H7 (cell line): ENCODE results near the gene S100A14. TPM values are rescaled to one million over a fixed set of nuclear protein-coding genes. Genes with fewer than 3 reads are reported as not detected.
"Not testable (repeated sequence)": the region's sequence is repeated elsewhere in the genome, so short reads cannot be mapped to it uniquely, and the experiment has no call there.

ENCODE experiments used
- DNase-seq: peaks from one replicate; pipeline ENCODE4 v3.0.0; 2012
- H3K27me3 ChIP-seq: 2 replicates; pipeline ENCODE4 v1.6.0; 2011; ENCODE audit warnings: mild to moderate bottlenecking, low read length; ENCODE audit not compliant: control insufficient read depth, insufficient read depth
- H3K36me3 ChIP-seq: replicated peaks from 2 replicates; pipeline ENCODE4 v1.5.1; 2011; ENCODE audit warnings: low read length; ENCODE audit not compliant: control insufficient read depth, insufficient read depth
- H3K4me3 ChIP-seq: 2 replicates; pipeline ENCODE4 v1.5.1; 2011; ENCODE audit warnings: low read depth, mild to moderate bottlenecking, control low read depth, low read length, moderate library complexity; ENCODE audit not compliant: insufficient read depth
- total RNA-seq: library from RNA; depleted of rRNA; stranded (reverse); fragments of >200 nt; shearing (Covaris generic); gene quantifications from 2 replicates; pipeline ENCODE4 v1.2.3, GENCODE V29; 2014

Gene S100A14
- total RNA-seq, 1 experiment from 2014 or later = 1.8 TPM

DNA sequence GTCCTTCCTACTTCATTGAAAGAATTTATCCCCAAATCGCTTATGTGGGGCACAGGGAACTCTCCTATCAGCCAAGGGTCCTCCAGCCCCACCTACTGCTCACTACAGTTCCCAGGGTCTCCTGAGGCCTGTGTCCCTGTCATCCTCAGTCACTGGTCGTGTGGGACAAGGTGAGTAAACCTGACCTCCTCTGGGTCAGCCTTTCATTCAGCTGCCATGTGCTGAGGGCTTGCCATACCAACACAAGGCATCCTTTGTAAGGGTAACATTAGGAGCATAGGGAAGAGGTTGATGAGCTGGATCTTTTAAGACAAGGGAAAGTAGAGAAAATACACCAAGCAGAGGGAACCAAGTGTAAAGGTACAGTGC is 31.2 kb upstream of the S100A14 start:
- Histone ChIP-seq H3K36me3 (peaks cover 23% of the 10 kb centered on the region), H3K4me3 (no peak overlapping the region), H3K27me3 (no peaks in the 10 kb centered on the region)
- no peak for DNase-seq

DNA sequence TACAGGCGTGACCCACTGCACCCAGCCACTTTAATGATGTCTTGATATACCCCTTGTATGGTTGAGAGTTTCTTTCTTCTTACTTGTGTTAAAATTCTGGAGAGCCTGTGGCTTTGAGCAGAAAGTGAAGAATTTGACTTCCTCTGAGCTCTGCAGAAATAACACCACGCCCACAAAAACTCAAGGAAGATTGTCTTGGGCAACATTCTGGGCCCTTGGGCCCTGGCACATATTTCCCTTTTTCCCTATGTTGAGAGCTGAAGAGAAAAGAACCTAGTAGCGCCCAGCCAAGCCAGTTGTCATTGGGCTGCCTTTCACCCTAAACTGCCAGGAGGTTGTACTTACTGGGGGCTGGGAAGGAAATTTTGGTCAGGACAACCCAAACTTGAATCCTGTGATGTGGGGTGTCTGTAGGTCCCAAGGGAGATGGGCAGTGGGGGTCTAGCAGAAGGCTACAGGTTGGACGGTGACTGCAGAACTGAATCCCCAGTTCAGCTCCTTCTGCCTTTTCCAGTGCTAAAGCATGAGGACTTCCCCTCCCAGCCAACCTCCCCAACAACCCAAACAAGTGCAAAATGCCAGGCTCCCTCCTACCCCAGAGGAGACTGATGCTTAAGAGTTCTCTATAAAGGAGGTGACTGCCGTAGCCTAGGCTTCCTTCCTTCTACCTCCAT is 30.7 kb upstream of the S100A14 start:
- no peak for DNase-seq
- Histone ChIP-seq H3K36me3 (peaks cover 28% of the 10 kb centered on the region), H3K4me3 (no peak overlapping the region)

DNA sequence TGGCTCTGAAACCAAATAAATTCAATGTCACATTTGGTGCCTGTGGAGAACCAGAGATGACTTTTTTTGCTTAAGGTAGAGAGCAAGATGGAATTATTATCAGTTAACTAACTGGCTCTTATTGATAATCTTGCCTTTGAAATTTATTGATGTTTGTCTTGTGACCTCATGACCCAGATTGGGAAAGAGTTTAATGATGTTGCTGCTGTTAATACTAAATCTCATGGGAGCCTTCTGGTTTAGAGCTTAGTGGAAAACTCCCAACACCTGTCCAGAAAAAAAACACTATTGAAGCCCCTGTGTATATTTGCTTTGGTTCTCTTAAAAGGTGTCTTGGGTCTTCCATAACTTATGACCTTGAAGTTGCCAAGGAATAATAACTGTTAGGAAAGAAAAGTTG is 27.7 kb upstream of the S100A14 start:
- DNase-seq = no peak
- Histone ChIP-seq H3K4me3 (no peak overlapping the region), H3K27me3 (no peaks in the 10 kb centered on the region), H3K36me3 (peaks cover 45% of the 10 kb centered on the region)

More for the DNA sequence above, 30.7 kb upstream of the S100A14 start:
- no peaks in the 10 kb centered on the region for H3K27me3 ChIP-seq

DNA sequence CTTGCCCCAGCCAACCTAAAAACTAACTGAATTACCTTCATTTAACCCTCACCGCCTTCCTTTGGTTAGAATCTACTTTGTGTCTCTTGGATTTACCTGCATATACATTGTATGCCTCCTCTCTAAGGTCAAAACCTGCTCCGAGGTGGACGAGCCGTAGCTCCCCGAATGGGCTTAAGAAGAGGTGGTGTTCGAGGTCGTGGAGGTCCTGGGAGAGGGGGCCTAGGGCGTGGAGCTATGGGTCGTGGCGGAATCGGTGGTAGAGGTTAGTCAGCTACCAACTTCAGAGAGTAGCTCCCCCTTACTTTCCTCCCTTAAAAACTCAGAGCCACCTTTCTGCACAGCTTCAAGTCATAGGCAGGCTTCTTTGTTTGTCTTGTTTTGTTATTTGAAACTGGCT is 27.0 kb upstream of the S100A14 start:
- Histone ChIP-seq H3K36me3 (peaks cover 49% of the 10 kb centered on the region), H3K4me3 (no peak overlapping the region), H3K27me3 (no peaks in the 10 kb centered on the region)
- DNase-seq = no peak

DNA sequence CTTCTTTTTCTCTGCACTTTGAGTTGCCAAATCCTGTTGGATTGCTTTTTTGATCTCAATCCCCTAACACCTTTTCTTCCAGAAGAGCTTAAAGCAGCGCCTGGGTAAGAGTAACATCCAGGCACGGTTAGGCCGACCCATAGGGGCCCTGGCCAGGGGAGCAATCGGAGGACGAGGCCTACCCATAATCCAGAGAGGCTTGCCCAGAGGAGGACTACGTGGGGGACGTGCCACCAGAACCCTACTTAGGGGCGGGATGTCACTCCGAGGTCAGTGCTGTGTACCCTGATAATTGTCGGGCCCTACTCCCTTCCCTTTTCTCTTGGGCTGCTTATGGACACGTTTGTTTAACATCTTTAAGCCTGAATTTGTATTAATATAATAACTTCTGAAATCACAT is 26.0 kb upstream of the S100A14 start:
- no peak overlapping the region for H3K4me3 ChIP-seq
- no peaks in the 10 kb centered on the region for H3K27me3 ChIP-seq
- no peak for DNase-seq
- H3K36me3 ChIP-seq = peaks cover 55% of the 10 kb centered on the region

DNA sequence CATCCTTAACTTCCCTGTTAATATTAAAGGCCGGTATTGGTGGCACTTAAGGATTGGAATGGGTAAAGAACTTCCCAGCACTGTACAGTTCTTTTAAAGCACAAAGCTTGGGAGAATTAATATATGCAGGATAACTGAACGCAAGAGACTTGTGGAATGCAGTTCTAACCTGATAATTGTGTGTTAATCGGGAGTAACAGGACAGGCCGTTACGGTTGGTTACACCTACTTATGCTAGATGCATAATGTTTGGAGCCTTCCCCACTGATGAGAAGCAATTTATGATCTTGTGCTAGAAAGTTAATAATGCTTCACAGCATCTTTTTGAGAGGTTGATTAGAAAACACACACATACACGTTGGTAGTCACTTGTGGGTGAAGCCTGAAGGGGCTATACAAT is 24.7 kb upstream of the S100A14 start:
- Histone ChIP-seq H3K27me3 (no peaks in the 10 kb centered on the region), H3K4me3 (no peak overlapping the region), H3K36me3 (peaks cover 64% of the 10 kb centered on the region)
- no peak for DNase-seq

DNA sequence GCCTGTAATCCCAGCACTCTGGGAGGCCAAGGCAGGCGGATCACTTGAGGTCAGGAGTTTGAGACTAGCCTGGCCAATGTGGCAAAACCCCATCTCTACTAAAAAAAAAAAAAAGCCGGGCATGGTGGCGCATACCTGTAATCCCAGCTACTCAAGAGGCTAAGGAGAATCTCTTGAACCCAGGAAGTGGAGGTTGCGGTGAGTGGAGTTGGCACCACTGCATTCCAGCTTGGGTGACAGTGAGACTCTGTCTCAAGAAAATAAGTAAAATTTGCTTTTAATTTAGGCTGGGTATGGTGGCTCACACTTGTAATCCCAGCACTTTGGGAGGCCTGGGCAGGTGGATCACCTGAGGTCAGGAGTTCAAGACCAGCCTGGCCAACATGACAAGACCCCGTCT is 24.1 kb upstream of the S100A14 start:
- DNase-seq, H3K27me3 ChIP-seq, H3K4me3 ChIP-seq: not testable (repeated sequence)
- H3K36me3 ChIP-seq = peaks cover 60% of the 10 kb centered on the region

DNA sequence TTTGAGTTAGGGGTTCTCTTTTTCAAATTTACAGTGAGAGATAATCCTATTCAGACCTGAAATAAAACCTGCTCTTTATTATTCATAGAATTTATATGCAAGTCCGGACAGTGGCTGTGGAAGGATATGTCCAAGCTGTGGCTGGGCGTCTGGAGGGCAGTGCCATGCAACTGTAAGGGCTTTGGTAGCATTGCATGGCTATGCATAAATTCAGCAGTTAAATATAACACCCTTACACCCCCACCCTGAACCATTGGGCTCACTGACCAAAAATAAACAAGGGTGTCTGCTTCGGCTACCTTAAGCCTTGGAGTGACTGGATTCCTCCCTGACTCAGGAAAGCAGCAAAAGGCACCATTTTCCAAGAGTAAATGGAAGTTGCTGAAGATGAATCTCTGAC is 23.2 kb upstream of the S100A14 start:
- no peak for DNase-seq
- no peak overlapping the region for H3K4me3 ChIP-seq
- H3K27me3 ChIP-seq = no peaks in the 10 kb centered on the region
- H3K36me3 ChIP-seq = peaks cover 55% of the 10 kb centered on the region

DNA sequence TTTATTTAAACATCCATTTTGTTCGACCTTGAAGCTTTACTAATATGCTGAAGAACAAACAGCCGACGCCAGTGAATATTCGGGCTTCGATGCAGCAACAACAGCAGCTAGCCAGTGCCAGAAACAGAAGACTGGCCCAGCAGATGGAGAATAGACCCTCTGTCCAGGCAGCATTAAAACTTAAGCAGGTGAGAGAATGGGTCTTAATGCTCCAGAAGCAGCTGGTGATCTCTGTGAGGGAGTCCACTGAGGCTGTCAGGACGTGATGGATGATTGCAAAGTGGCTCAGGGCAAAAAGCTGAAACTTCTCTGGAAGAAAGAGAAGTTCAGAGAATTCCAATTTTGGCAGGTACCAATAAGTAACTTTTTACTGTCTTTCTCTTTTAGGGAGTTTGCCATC is 22.1 kb upstream of the S100A14 start:
- Histone ChIP-seq H3K36me3 (peaks cover 48% of the 10 kb centered on the region), H3K27me3 (no peaks in the 10 kb centered on the region), H3K4me3 (no peak overlapping the region)
- DNase-seq = no peak

DNA sequence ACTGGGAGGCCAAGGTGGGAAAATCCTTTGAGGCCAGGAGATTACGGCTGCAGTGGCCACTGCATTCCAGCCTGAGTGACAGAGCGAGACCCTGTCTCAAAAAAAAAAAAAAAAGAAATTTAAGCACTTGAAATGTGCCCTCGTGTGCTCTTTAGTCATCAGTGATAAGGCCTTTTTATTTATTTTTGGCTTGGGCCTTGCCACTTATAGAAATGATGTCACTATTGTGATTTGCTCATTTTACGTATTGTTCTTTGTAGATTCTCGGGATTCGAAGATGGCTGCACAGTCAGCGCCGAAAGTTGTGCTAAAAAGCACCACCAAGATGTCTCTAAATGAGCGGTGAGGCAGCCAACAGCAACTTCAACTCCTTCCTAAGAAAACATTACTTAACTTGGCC is 20.2 kb upstream of the S100A14 start:
- H3K36me3 ChIP-seq = peaks cover 35% of the 10 kb centered on the region
- no peaks in the 10 kb centered on the region for H3K27me3 ChIP-seq
- no peak overlapping the region for H3K4me3 ChIP-seq
- DNase-seq = no peak

DNA sequence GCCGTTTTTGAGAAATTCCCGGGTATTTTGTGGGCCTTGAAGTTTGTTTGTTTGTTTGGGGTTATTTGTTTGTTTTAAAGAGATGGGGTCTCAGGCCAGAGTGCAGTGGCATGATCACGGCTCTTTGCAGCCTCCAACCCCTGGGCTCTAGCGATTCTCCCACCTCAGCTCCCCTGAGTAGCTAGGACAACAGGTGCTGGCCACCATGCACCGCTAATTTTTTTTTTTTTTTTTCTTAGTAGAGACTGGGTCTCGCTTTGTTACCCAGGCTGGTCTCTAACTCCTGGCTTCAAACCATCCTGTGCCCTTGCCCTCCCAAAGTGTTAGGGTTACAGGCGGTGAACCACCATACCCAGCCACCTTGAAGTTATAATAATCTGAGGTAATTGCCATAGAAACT is 19.7 kb upstream of the S100A14 start:
- Histone ChIP-seq H3K36me3 (peaks cover 33% of the 10 kb centered on the region), H3K27me3 (no peaks in the 10 kb centered on the region), H3K4me3 (no peak overlapping the region)
- no peak for DNase-seq

DNA sequence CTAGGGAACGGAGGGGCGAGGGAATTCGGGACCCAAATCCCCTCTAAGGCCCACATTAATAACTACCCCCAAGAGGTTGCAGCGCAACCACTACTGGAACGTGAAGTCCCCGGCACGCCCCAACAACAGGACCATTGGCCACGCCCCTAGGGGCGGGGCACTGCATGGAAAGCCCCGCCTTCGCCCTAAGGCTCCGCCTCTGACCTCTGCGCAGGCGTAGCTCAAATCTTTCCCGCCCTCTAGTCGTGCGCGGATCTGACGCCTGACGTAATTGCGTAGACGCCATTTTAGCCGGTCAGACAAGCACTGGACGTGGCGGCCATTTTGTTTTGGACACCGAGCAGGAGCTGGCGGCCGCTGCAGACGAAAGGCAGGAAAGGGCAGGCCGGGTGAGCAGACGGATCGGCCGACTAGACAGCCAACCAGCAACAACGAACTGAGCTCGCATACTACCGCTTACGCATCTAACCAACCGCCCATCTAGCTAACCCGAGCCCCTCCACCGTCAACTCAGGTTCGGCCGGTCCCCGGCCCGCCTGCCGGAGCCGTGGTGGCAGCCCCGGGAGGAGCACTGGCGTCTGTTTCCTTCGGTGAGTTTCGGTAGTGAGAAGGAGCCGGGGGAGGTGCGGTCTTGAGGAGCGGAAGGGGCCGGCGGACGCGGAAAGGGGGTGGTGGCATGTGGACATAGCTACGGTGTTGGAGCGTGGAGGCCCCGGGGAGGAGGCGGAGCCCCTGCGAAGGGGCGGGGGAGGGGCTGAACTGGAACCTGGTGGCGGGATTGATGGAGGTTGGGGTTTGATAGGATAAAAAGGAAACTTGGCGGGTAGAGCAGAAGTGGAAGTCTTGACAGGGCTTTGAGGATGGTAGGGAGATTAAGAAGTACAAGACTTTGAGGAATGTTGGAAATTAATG is 17.9 kb upstream of the S100A14 start, which contains the start of gene CHTOP:
CHTOP (plus strand) TSS at position 313 of the 912 bp plus-strand sequence. CDS start 2,523 bp downstream, outside the sequence.
- DNase-seq = peak; percentile 98
- no peaks in the 10 kb centered on the region for H3K27me3 ChIP-seq
- H3K36me3 ChIP-seq = peaks cover 22% of the 10 kb centered on the region
- H3K4me3 ChIP-seq = peak within 1 kb of the TSS; percentile 100

DNA sequence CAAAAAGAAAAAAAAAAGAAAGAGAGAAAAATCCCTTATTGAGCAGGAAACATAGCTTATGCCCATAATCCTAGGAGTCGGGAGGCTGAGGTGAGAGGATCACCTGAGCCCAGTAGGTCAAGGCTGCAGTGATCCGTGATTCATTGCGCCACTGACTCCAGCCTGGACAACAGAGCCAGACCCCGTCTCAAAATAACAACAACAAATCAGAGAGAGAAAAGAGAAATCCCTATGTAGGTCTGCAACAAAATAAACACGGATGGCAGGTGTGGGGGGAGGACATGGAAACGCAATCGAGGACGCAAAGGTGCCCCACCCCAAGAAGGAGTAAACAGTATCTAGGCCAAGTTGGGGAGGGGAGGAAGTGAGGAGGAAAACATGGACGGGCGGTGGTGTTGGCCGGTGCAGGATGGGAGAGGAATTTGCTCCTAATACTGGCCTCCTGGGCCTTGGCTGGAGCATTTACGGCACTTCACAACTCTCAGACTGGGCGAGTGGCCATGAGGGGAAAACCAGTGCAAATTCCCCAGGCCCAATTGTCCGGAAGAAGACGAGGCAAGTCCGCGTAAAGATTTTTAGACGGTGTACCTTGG is 17.1 kb upstream of the S100A14 start:
- Histone ChIP-seq H3K4me3 (peak overlapping the region; percentile 26), H3K27me3 (no peaks in the 10 kb centered on the region), H3K36me3 (peaks cover 19% of the 10 kb centered on the region)
- DNase-seq = no peak

DNA sequence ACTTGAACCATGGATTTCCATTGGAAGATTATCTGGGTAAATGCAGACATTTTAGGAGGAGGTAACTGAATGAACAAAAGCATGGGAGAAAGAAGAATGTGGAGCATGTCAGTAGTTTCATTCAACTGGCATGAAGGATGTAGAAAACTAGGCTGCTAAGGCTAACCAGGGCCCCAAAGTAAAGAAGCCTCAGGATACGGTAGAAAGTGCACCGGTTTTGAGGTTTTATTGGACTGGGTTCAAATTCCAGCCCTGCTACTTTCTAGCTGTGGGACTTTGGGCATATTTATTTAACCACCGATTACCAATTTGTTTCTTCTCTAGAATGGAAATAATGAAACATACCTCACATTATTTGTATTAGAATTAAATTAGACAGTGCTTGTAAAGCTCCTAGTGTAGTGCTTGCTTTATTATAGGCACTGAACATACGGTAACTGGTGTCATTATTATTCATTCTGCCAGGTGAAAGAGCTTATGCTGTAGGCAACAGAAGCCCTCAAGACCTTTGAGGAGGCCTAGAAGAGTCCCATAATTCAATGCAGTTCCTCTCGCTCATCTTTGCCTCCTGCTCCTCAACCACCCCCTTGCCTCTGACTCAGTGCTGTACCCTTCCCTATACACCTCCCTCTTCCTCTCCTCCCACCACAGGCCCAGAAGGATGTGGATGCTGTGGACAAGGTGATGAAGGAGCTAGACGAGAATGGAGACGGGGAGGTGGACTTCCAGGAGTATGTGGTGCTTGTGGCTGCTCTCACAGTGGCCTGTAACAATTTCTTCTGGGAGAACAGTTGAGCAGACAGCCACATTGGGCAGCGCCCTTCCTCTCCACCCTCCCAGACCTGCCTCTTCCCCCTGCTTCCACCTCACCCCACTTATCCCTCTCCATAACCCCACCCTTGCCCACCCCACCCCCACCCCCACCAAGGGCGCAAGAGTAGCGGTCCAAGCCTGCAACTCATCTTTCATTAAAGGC is 15.2 kb upstream of the S100A14 start:
- no peak for DNase-seq
- Histone ChIP-seq H3K4me3 (no peak overlapping the region), H3K36me3 (peaks cover 5% of the 10 kb centered on the region), H3K27me3 (no peaks in the 10 kb centered on the region)
